Fibroblast of gingiva (primary cell): ENCODE measurements around the gene MTHFD1.
"Not testable (repeated sequence)": the region's sequence is repeated elsewhere in the genome, so short reads cannot be mapped to it uniquely, and the experiment has no call there.

ENCODE experiments used
- DNase-seq: peaks from one replicate; pipeline ENCODE4 v3.0.0-alpha.2; 2011; ENCODE audit warnings: low read depth

The MTHFD1 gene

DNA sequence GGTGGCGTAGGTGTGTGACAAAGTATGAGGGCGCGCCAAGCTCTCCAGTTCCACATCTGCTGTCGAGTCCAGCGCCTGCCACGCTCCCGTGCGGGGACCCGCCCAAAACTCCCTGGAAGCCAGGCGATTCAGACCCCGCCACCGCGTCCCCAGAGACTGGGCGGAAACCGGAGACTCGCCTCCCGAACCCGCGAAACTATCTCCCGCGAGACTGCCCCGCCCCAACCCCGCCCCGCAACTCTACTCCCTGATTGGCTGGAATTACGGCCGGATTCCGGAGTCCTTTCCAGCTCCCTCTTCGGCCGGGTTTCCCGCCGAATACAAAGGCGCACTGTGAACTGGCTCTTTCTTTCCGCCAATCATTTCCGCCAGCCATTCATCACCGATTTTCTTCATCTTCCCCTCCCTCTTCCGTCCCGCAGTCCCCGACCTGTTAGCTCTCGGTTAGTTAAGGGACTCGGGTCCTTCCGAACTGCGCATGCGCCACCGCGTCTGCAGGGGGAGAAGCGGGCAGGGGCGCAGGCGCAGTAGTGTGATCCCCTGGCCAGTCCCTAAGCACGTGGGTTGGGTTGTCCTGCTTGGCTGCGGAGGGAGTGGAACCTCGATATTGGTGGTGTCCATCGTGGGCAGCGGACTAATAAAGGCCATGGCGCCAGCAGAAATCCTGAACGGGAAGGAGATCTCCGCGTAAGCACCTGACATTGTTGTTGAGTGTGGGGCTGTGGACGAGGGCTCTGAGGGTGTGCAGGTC, at the start of gene MTHFD1:
Gene MTHFD1 (plus strand): TSS at position 572 of the 751 bp plus-strand sequence. CDS start 75 bp downstream, at position 647.
- peak; percentile 99 for DNase-seq

DNA sequence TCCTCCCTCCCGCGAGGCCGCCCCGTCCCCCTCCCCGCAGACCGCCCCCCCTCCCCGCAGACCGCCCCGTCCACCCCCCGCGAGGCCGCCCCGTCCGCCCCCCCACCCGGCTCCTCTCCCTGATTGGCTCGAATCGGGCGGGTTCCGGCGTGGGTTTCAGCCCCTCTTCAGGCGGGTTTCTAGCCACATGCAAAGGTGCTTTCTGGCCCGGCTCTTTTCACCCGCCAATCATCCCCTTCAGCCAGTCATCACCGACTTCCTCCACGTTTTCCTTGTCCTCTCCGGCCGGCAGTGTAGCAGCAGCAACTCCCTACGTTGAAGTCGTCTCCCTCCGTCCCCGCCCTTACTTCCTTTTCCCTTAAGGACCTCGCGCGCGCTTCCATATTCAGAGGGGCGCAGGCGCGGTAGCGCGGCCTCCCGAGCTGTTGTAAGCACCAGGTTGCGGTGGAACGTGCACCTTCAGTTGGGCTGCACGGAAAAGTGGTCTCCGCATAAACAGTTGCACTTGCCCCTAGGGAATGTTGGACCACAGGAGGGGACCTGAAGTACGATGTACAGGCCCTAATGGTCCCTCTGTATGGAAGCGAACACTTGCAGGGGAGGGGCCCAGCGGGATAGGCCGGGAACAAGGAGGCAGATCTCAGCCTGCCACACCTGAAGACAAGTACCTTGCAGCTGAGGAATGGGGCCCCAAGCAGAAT, 49.4 kb upstream of the MTHFD1 start:
- peak; percentile 96 for DNase-seq

- no peak for DNase-seq
Measured at GRCh38 chr14:64340560-64341196, 47.5 kb upstream of the MTHFD1 start.

DNA sequence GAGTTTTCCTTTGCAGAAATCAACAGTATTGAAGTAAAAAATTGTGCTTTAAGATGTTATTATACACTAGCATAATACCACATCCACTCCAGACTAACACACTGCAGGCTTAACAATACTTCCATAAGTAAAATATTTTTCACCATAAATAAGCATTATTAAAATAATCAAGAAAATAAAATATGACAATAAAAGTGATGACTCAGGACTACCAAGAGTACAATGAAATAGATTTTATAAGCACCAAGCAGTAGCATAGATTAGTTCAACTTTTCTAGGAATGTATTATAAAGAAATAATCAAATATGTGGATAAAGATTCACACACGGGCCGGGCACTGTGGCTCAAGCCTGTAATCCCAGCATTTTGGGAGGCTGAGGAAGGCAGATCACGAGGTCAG, 40.4 kb upstream of the MTHFD1 start:
- no peak for DNase-seq

DNA sequence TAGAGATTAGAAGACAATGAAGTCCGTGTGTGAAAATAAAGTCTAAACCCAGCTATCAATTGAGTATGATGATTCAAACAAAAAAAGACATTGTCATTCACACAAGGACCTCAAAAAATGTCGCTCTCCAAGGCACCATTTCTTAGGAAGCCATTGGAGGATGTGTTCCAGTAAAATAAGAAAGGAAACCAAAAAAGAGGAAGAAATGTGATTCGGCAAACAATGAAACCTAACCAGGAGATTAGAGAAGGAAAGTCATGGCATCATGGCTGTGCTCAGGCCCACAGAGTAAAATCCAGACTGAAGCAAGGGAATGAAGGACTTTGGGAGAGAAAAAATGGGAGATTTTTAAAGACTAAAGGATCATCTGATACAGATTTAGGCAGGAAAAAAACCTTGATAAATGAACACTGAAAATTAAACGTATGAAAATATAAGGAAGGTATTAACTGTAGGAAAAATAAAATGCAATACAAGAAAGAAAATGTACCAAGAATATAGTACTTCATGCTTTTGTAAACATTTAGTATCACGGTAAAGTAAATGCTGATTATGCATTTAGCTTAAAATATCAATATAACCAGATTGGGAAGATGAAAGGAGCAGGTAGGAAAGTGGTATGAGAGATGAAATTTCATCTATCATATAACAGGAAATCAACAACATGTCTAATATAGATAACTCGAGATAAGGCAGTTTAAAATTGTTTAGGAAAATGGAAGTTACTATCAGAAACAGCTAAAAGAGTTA, 38.2 kb upstream of the MTHFD1 start:
- DNase-seq, result no peak

DNA sequence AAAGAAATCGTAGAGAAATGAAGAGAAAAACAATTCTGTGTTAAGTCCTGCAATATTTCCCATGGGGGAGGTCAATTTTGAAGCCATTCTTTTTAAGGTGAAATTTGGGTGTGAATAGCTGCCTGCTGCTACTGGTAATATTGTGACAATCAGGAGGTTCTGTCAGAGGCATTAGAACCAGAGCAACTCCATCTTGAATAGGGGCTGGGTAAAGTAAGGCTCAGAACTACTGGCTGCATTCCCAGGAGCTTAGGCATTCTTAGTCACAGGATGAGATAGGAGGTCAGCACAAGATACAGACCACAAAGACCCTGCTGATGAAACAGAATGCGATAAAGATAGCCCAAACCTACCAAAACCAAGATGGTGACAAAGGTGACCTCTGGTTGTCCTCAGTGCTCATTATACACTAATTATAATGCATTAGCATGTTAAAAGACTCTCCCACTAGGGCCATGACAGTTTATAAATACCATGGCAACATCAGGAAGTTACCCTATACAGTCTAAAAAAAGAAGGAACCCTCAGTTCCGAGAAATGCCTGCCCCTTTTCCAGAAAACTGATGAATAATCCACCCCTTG, 24.8 kb upstream of the MTHFD1 start:
- no peak for DNase-seq

- no peak for DNase-seq
Measured at GRCh38 chr14:64364907-64365306, 23.2 kb upstream of the MTHFD1 start.

GRCh38 chr14:64365358-64365889, 22.7 kb upstream of the MTHFD1 start:
- DNase-seq, result not testable (repeated sequence)

GRCh38 chr14:64369201-64369600, 19.0 kb upstream of the MTHFD1 start:
- DNase-seq, result no peak

DNA sequence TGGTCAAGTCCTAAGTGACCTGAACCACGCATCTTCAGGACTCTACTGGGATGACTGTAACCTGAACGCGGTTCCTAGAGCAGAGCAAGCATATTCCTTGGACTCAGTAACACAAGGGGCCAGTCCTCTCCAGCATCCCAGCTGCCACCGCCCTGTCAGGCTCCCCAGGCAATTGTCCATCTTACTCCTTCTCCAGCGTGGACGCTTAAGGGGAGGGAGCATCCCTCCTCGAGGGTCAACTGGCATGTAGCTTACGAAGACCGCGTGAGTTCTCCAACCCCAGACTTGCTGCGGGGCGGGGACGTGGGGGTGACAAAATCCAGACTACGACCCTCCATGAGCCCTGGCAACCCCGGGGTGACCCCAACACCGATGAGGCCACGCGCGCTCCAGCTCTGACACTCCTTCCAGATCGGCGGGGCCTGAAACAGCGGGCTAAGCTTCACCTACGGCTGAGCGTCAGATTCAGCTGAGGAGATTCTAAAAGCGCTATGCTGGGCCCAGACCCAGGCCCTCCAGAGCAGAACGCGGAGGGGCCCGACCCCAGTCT, 846 bp upstream of the MTHFD1 start:
- DNase-seq, result peak; percentile 24

DNA sequence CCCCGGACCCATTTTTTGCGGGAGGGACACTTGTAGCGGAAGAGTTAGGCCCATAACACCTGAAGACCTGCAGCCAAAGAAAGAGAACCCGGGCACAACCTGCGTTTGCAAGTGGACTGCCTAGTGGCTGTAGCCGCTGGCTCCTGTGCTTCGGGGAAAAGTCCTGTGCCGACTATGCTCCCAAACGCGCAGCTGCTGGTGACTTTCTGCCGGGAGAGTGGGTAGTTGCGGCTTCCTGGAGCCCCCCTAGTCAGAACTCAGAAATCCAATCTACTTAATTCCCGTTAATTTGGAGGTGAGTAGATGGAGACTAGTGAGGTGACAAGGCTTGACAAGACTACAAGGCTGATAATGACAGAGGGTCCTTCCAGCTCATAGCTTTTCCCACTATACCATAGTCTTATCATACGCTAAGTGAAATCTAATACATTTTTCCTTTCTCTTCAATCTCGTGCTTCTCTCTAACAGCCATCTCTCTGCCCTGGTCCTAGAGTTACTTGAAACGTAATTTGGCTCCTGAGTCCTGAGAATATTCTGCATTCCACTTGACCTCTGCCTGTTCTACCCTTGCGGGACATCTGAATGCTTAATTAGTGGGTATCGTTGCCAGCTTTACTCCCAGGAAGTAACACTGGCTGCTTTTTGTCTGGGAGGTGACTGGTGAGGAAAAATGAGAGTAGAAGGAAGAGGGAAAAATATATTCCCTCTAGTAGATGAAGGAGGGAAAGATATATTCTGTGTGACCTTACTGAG, 556 bp downstream of the MTHFD1 start:
- DNase-seq, result peak; percentile 10

DNA sequence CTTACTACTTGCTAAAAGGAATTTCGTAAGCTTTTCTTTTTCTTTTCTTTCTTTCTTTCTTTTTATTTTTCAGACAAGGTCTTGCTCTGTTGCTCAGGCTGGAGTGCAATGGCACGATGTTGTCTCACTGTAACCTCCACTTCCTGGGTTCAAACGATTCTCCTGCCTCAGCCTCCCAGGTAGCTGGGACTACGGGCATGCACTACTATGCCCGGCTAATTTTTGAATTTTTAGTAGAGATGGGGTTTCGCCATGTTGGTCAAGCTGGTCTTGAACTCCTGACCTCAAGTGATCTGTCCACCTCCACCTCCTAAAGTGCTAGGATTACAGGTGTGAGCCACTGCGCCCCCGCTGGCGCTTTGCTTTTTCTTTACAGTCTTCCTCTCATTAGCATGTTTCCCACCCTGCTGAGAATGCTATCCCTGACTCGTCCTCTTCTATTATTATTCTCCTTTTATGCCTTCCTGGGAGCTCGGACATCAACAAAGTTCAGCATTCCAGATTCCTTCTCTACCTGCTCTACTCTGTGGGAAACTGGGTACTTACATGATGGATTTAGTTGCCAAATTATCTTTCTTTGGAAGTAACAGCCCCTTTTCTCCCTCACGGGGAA, 3.1 kb downstream of the MTHFD1 start:
- no peak for DNase-seq

- DNase-seq, result no peak
Measured at GRCh38 chr14:64391986-64392385, 3.8 kb downstream of the MTHFD1 start.

- not testable (repeated sequence) for DNase-seq
Measured at GRCh38 chr14:64393189-64393726, 5.1 kb downstream of the MTHFD1 start.

DNA sequence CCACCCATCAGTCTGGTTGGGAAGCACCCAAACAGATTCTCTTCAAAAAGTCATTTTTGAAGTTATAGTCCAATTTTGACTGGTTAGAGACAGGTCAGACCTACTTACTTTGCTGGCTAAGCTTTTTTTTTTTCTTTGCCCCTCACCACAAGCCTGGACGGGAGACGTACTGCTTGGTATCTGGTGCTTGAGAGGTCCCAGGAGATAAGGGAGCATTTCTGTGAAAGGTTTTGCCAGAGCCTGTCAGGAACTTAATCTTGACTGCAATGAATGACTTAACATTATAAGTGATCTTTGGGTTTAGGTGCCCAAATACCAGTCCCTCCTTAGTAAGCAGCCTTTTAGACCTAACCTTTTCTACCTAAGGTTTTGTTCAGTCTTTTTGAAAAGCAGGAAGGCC, 6.3 kb downstream of the MTHFD1 start:
- DNase-seq, result no peak

GRCh38 chr14:64394977-64395633, 7.0 kb downstream of the MTHFD1 start:
- no peak for DNase-seq

GRCh38 chr14:64400829-64401459, 12.8 kb downstream of the MTHFD1 start:
- peak; percentile 40 for DNase-seq

GRCh38 chr14:64401949-64402348, 13.8 kb downstream of the MTHFD1 start:
- DNase-seq, result peak; percentile 18

DNA sequence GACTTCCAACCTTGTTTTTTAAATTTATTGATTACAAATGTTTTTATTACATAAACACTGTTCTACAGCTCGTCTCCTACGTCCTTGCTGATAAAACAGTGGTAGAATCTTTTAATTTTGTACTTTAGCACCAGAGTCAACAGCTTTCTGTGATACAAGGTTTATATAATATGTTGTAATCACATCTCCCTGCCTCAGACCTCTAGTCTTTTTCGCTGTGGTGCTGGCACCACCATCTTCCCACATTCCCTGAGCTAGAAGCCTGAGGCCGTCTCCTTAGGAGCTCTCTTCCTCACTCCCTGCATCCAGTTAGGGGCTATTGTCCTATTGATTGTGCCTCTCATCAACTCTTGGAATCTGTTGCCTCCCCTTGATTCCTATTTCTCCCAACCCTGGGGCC, 17.1 kb downstream of the MTHFD1 start:
- DNase-seq, result no peak
